CD4-positive, alpha-beta T cell treated with Interleukin-2 at 100 ng/mL for 4 hours (primary cell): ENCODE measurements around the gene PSORS1C1.
A peak's percentile ranks its signal among the peaks of the same experiment; 100 is the strongest.
"Not testable (repeated sequence)": the region's sequence is repeated elsewhere in the genome, so short reads cannot be mapped to it uniquely, and the experiment has no call there.

Source experiments
- DNase-seq: peaks from one replicate; pipeline ENCODE4 v3.0.0-alpha.2; 2020; ENCODE audit warnings: low spot score

Gene PSORS1C1, protein sequence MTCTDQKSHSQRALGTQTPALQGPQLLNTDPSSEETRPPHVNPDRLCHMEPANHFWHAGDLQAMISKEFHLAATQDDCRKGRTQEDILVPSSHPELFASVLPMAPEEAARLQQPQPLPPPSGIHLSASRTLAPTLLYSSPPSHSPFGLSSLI

DNA sequence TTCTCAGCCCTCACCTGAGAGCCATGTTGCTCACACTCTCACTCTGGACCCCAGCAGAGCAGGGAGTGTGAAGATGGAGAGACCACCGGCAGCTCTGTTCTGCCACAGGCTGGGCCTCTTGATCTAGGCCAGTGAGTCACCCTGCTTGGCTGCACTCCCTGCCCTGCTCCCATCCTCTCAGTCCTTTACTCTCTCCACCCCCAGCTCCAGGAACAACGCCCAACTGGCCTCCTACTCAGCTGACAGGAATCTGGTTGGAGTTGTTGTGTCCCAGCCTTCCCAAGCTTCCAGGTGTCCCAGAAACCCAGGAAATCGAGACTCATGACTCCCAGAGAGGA is at the start of gene PSORS1C1:
Gene PSORS1C1, plus strand, starts transcription at position 260 of the 338 bp plus-strand sequence. CDS start 14,833 bp downstream, outside the sequence.
- no peak for DNase-seq

DNA sequence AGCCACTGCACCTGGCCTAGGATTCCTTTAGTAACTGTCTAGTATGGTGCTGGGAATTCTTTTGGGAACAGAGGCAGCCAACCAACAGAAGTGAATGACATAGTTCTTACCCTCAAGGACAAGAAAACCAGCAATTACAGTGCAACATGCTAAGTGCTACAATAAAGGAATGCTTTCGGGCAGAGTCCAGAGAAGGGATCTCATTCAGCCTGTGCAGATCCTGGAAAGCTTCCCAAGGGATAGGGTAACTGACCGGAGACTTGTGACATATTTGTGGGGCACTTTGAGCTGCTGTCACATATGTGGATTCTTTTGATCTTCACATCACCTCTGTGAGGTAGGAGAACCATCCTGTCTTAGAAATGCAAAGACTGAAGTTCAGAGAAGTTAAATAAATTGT is 49.0 kb upstream of the PSORS1C1 start:
- no peak for DNase-seq

DNA sequence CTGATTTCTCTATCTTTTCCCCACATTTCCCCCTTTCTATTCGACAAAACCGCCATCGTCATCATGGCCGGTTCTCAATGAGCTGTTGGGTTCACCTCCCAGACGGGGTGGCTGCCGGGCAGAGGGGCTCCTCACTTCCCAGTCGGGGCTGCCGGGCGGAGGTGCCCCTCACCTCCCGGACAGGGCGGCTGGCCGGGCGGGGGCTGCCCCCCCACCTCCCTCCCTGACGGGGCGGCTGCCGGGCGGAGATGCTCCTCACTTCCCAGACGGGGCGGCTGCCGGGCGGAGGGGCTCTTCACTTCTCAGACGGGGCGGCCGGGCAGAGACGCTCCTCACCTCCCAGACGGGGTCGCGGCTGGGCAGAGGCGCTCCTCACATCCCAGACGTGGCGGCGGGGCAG is 47.6 kb upstream of the PSORS1C1 start:
- not testable (repeated sequence) for DNase-seq

DNA sequence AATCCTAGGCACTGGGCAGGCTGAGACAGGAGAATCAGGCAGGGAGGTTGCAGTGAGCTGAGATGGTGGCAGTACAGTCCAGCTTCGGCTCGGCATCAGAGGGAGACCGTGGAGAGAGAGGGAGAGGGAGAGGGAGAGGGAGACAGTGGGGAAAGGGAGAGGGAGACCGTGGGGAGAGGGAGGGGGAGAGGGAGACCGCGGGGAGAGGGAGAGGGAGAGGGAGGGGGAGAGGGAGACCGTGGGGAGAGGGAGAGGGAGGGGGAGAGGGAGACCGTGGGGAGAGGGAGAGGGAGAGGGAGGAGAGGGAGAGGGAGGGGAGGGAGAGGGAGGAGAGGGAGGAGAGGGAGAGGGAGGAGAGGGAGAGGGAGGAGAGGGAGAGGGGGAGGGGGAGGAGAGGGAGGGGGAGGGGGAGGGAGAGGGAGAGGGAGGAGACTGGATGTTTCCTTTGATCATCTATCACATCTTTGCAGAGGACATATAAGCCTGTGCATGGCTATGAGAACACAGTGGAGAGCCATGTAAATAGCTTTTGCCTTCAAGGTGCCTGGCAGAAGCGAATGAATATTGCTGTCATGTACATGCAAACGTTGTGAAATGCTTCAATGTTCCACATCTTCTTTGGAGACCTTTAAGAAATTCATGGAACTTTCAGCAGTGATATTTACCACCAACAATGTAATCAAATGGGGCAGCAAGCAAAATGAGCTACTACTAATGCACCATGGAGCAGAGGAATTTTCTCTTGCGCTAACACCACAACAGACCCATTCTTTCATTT is 46.5 kb upstream of the PSORS1C1 start:
- DNase-seq: not testable (repeated sequence)

DNA sequence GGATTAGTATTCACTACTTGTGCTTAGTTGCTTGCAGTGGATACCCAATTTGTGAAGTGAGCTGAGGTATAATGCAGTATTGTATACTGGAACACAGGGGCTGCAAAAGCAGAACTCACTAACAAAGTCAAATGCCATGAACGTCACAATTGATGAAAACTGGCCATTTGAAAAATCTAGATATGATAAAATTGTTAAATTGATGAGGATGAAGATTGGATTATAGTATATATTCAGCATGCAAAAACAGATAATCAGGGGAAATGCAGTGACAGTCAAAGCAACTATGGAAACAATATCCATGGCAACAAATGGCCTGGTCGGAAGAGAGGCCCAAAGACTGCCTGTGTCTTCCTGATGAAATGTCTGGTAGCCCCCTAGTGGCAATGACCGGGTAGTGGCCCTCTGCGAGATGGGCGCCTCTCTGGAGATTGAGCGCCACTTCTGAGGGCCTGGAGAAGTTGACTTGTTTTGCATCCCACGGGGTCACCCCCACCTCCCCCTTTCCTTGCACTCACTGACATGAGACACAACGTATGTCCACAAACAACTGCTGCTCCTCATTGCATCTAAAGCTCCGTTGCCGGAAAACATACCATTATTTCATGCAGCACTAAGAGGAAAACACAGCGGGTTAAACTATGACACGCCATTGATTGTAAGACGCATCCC is 45.8 kb upstream of the PSORS1C1 start:
- DNase-seq: peak; percentile 69

DNA sequence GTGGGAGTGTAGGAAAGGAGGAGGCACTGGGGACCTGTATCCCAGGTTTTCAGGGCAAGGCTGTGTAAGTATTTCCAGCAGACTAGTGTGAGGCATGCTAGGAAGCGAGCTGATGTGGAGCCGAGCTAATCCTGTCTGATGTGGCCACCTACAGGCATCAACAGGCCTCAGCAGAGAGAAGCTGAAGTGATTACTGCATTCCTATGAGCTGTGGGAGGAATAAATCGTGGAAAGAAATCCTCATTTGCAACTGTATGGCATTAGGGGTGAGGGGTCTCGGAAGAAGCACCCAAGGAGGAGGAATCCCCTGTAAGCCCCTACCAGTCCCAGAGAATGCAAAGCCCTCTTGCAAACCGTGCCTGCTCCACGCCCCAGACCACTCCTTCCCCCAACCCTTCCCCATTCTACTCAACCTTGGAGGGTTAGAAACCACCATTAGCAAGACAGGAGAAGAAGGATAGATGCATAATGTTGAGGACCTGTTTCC is 43.8 kb upstream of the PSORS1C1 start:
- no peak for DNase-seq

DNA sequence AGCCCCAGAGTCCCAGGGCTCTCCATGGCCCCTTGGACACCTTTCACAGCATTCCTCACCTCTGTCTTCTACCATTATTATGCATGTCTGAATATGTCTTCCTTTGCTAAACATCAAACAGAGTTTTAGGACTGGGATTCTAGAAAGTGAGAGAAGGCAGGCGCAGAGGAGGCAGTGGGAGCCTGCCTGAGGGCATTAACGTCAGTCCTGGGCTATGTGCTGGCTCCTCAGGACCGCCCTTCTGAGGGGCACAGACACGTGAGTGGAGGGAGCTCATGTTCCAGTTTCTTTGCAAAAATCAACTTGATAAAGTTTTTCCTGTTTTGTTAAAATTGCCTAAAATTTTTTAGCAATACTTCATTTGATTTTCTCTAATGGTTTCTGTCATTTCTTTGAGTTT is 40.2 kb upstream of the PSORS1C1 start:
- no peak for DNase-seq

DNA sequence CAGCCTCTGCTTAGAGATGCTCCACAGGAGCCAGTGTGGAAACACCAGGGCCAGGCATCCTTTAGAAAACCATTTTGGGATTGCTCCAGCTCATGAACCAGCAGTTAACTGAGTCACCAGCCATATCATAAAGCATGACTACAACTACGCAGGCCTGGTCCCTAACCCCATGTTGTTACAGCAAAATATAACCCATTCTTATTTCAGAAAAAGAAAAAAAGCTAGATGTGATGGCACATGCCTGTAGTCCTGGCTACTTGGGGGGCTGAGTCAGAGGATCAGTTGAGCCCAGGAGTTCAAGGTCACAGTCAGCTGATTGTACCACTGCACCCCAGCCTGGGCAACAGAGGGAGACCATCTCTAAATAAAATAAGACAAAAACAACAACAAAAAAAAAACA is 39.1 kb upstream of the PSORS1C1 start:
- DNase-seq: no peak

DNA sequence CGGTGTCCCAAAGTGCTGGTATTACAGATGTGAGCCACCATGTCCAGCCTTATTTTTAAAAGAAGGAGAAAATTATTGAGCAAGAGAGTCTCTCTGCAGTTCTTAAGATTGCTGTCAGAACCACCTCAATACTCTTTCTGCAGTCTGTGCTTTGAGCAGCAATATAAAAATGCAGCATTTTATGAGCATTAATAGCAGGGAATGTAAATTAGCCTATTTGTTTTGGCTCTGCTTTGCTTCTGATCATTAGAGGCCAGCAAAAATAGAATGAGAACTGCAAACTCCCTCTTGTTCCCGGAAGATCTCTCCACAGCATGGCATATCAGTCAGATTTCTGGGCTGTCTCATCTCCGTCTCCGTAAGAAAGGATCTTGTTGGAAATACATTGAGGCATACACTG is 38.0 kb upstream of the PSORS1C1 start:
- DNase-seq: no peak

DNA sequence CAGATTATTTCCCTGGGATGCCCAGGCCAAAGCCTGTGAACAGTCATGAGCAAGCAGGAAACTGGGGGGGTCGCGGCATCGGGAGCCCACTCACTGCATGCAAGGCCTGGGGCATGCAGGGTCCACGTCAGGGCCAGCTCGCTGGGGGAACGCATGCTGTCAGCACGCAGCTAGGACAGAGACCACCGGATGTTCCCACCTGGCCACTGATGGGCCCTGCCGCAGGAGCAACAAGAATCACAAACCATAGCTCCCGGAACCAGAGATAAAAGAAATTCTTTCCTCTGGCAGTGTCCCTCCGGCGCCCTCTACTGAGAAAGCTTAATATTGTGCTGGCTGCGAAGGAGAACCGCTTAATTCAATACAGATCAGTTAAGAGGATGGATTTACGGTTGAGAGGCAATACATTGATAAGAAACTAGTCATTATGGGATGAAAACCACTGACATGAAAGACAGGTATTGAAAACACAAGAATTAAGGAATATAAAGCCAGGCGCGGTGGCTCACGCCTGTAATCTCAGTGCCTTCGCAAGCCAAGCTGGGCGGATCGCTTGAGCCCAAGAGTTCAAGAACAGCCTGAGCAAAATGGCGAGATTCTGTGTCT is 34.8 kb upstream of the PSORS1C1 start:
- peak; percentile 77 for DNase-seq

DNA sequence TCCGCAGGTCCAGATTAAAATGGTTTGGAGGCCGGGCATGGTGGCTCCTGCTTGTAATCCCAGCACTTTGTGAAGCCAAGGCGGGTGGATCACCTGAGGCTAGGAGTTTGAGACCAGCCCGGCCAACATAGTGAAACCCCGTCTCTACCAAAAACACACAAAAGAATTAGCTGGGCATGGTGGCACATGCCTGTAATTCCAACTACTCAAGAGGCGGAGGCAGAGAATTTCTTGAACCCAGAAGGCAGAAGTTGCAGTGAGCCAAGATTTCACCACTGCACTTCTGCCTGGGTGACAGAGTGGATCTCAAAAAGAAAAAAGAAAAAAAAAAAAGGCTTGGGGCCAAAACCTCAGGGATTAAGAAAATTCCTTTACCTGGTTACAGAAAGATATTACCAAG is 32.7 kb upstream of the PSORS1C1 start:
- no peak for DNase-seq

DNA sequence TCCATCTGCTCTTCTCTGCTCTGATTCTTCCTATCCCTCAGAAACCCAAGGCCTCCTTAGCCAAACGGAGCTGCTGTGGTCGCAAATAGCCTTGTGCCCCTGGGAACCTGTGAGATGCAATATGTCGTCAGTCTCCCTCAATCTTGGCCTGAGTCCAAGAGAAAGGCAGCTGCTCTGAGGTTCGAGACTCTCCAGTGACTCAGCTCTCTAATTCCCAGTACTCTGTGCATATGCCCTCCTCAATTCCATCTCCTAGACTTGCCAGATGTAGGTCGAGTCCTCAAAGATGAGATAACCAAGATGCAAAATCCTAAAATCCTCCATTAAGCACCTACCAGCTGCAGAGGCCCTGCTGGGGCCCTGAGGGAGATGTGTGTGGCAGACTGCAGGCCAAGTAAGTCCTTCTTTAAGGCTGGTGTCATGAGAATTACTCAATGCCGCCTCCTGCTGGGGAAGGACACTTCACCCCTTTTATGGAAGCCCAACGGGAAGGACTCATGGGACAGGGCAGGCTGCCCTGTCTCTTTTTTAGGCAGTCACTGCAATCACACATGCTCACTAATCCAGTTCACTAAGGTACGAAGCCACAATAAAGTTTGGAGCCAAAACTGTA is 30.8 kb upstream of the PSORS1C1 start:
- DNase-seq: peak; percentile 39

DNA sequence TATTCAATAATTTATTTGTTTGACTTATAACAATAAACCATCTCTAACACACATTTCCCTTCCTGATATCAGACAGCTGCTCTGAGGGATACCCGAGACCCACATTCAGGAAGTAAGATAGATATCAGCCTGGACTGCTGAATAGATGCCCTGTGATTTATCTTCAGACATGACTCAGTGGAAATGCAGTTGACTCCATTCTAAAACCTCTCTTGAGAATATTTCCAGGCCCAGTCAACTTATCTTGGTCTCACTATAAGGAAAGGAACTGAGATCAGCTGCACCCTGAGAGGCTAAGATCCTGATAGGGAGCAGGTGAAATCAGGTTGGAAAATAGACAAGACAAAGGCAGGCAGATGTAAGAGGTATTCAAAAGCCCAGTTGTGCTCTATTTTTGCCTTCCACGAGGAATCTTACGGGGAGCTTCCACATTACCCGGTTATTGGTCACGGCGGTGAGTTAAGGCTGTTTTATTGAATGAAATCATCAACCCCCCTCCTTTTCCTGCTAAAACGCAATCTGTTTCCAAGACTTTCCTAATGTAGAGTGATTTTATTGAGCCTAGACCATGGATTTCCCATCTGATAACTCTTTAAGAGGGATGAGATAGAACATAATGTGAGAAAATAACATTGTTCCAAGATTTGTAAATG is 27.7 kb upstream of the PSORS1C1 start:
- no peak for DNase-seq

DNA sequence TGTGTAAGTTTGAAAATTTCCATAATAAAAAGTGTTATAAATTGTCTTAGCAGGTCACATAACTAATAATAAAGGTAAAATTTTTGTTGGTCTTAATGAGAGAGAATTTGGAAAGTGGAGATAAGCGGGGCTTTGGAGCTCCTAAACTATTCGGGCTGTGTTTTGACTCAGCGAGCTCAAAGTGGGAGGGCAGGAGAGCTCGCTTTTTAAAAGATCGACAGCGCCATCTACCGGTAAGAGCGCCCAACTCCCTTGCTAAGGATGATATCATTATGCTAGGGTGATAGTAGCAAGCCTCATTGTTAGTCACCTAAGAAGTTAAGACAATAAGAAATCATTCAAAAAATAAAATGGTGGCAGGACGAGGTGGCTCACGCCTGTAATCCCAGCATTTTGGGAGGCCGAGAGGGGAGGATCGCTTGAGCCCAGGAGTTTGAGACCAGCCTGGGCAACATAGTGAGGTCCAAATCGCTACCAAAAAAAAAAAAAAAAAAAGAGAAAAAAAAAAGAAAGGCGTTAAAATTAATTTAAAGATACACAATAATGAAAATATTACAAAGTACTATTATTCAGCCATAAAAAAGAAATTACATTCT is 27.0 kb upstream of the PSORS1C1 start:
- peak; percentile 87 for DNase-seq

DNA sequence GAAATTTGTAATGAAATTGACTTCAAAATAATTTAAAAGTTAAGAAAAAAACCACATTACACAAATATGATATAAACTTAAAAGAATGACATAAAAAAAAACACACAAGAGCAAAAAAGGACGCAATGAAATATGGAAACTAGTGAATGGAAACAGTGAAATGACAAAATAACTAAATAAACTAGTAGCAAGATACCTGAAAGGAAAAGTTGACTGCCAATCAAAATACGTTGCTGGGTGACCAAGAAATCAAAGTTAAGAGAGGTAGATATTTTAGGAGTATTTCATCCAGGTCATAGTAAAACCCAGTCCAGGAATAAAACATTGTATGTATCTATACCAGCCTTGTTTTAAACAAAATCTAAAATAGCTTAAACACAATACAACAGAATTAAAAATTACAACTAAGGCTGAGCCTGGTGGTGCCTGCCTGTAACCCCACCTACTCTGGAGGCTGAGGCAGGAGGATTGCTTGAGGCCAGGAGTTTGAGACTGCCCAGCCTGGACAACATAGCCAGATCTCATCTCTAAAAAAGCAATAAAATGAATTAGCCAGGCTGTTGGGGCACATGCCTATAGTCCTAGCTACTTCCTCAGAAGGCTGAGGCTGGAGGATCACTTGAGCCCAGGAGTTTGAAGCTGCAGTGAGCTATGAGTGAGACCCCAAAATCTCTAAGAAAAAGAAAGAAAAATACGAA is 24.2 kb upstream of the PSORS1C1 start:
- no peak for DNase-seq

DNA sequence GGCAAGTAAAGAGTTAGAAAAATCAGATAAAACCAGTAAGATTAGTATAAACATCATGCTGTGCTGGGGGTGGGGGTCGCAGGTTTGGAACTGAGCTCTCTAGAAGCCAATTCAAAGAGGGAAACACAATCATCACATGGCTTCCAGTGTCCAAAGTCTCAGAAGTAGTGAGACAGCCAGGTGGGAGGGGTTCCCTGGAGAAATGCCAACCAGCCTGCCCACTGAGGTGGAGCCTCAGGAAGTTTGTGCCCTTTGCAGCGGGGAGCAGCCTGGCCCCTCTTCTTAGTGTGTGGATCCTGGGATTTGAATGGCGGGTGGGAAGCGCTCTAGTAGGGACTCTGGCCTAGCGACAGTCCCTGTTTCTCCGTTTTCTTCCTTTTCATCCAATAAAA is 23.6 kb upstream of the PSORS1C1 start:
- no peak for DNase-seq

DNA sequence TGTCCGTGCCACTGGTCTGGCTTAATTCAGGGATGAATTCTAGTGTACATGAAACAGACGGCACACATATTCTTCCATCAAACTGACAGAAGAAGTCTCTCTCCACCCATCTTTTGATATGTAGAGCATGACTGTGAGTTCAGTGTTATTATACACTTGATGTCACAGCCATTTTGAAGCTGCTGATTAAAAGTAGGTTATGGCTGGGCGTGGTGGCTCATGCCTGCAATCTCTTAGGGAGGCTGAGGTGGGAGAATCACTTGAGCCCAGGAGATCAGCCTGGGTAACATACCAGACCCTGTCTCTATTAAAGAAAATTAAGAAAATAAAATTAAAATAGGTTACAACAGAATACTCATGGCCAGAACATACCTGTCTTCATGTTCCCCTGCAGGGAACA is 22.9 kb upstream of the PSORS1C1 start:
- DNase-seq: no peak

DNA sequence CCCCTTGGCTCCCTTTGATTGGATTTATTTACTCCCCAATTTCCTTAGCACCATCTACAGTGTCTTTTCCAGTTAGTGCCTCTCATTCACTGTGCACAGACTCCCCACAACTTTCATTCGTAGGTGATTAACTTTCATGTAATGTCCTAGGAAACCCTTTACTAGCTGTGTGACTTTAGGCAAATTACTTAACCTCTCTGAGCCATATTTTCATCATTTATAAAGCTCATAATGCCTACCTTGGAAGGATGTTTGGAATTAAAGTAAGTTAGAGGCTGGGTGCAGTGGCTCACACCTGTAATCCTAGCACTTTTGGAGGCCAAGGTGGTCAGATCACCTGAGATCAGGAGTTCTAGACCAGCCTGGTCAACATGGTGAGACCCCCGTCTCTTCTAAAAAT is 22.4 kb upstream of the PSORS1C1 start:
- no peak for DNase-seq

DNA sequence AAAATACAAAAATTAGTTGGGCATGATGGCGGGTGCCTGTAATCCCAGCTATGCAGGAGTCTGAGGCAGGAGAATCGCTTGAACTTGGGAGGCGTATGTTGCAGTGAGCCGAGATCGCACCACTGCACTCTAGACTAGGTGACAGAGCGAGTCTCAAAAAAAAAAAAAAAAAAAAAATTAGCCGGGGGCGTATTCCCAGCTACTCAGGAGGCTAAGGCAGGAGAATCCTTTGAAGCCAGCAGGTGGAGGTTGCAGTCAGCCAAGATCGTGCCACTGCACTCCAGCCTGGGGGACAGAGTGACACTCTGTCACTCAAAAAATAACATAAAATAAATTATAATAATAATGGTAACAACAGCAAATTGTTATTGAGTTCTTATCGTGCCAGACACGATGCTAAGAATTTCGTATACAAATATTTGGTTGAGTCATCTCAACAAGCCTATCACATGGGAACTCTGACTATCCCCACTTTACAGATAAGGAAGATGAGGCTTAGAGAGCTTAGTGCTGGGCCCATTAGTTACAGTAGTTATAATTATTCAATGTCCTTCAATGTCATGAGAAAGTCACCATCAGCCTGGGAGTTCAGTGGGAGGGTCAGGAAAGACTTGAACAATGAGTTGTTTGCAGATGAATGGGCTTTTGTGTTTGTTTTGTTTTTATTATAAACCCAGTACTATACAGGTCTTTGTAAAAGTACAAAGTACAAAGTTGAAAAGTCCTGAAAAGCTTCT is 21.7 kb upstream of the PSORS1C1 start:
- no peak for DNase-seq

DNA sequence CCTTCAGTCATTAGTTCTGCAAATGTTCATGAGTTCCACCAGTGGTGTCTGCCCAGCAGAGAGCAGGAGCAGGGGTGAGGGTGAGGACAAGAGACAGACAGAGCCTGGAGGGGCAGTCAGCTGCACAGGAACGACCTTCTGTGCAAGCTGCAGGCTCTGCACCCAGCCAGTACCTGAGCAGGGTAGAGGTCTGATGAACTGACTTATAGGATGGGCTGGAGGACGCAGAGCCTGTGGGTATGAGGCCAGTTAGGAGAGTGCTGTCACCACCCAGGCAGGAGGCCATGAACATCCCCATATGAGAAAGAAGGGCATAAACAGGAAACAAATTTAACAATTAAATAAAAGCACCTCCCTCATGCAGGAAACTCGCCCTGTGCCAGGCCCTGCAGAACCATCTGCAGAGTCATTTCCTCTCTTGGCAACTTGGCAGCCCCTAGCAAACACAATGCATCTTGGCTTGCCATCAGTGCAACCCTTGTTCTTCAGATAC is 20.2 kb upstream of the PSORS1C1 start:
- peak; percentile 61 for DNase-seq
